Kidney (tissue), 22 donors: ENCODE data around the gene SF3B2. TPM values are rescaled to one million over a fixed set of nuclear protein-coding genes. Genes with fewer than 3 reads are reported as not detected.

Experiments
- DNase-seq, 5 donors: peaks; one replicate each; pipeline ENCODE4 v3.0.0-alpha.2; 2013 to 2020
- FAIRE-seq: peaks from 2 replicates; lab custom pipeline; 2012; peaks lifted over from hg19 to GRCh38; lab: Jason Lieb, UNC
- H3K27ac ChIP-seq, 2 donors: one replicate each; pipeline ENCODE4 v1.7.0; 2013; ENCODE audit warnings: low read depth in 2 of 2, low read length in 2 of 2, inconsistent platforms in 1 of 2
- H3K27me3 ChIP-seq: one replicate; pipeline ENCODE4 v1.7.1; 2013; ENCODE audit warnings: low read length, inconsistent platforms; ENCODE audit not compliant: control insufficient read depth, insufficient read depth
- H3K36me3 ChIP-seq, 3 donors: one replicate each; pipeline versions ENCODE4 v1.7.0 to v1.7.1; 2013; ENCODE audit warnings: low read length in 3 of 3, control low read depth in 1 of 3, inconsistent platforms in 1 of 3; ENCODE audit not compliant: insufficient read depth in 3 of 3, control insufficient read depth in 2 of 3
- H3K4me1 ChIP-seq, 3 donors: one replicate each; pipeline versions ENCODE4 v1.7.0 to v1.7.1; 2013; ENCODE audit warnings: low read length in 3 of 3, inconsistent platforms in 1 of 3, low read depth in 1 of 3; ENCODE audit not compliant: control insufficient read depth in 2 of 3, insufficient read depth in 2 of 3
- H3K4me3 ChIP-seq, 3 donors: one replicate each; pipeline versions ENCODE4 v1.7.0 to v1.8.1; 2013; ENCODE audit warnings: low read length in 3 of 3, control low read depth in 1 of 3, inconsistent platforms in 1 of 3
- H3K9ac ChIP-seq, 3 donors: one replicate each; pipeline versions ENCODE4 v1.7.0 to v1.7.1; 2013; ENCODE audit warnings: low read length in 3 of 3, control low read depth in 1 of 3, inconsistent platforms in 1 of 3
- H3K9me3 ChIP-seq, 3 donors: one replicate each; pipeline versions ENCODE4 v1.7.0 to v1.7.1; 2013; ENCODE audit warnings: low read length in 3 of 3, control low read depth in 1 of 3, inconsistent platforms in 1 of 3; ENCODE audit not compliant: control insufficient read depth in 2 of 3, insufficient read depth in 1 of 3
- CTCF ChIP-seq: IDR thresholded peaks from 3 replicates; pipeline ENCODE4 v1.5.1; 2012; ENCODE audit warnings: mild to moderate bottlenecking, moderate library complexity, borderline replicate concordance; ENCODE audit not compliant: insufficient read depth; ENCODE audit errors: extremely low read depth
- intact Hi-C: fragments of 100-400 bp; cut with DNase I; formaldehyde crosslinking; loops from one replicate; pipeline ENCODE4 v1.11.1; 2022
- long read RNA-seq, 10 donors: library from polyadenylated mRNA in 1 of 10; unstranded in 1 of 10; transcript quantifications; one replicate each; pipeline ENCODE4 v2.0.0 and lab custom pipeline, GENCODE V29; 2021 to 2026
- polyA plus RNA-seq: library from polyadenylated mRNA; stranded (reverse); fragments of 350-450 nt; fragmentation: Illumina TruSeq; extraction: RNeasy Lipid Tissue Mini Kit (QIAGEN cat#74804); gene quantifications from one replicate; pipeline ENCODE4 v1.2.3, GENCODE V29; 2014; ENCODE audit warnings: low read depth, low replicate concordance; ENCODE audit not compliant: insufficient read depth
- total RNA-seq: library from RNA; stranded (reverse); fragmentation: NEBNext Ultra II Directional; extraction: Animal tissue kit (Norgen Biotek cat#: 25700); gene quantifications from one replicate; pipeline ENCODE4 v1.2.1, GENCODE V29; 2021
- donor health status: control.
- donor health status: control.
- donor health status: control.
- donor health status: control.
- donor health status: control.
- donor health status: DM: yes; HTN: yes; CAD: no.
- donor health status: Normal renal cell carcinoma (clear cell type).

Gene SF3B2
- total RNA-seq (172 TPM), polyA plus RNA-seq (114 TPM)
- long read RNA-seq, donor 1, transcript SF3B2-201 (22 exons, 2,903 nt), result major isoform, 7 of 81 reads
- long read RNA-seq, donor 1, partial matches to known transcripts, result 67 of 81 reads
- long read RNA-seq, donor 1, other reads (novel, unspliced or antisense), result 0 of 81 reads
- long read RNA-seq, donor 2, transcript SF3B2-212 (4 exons, 616 nt), result major isoform, 5 of 96 reads
- long read RNA-seq, donor 2, partial matches to known transcripts, result 78 of 96 reads
- long read RNA-seq, donor 2, other reads (novel, unspliced or antisense), result 6 of 96 reads
- long read RNA-seq, donor 3, transcript SF3B2-201 (22 exons, 2,903 nt), result major isoform, 8 of 90 reads
- long read RNA-seq, donor 3, partial matches to known transcripts, result 74 of 90 reads
- long read RNA-seq, donor 3, other reads (novel, unspliced or antisense), result 0 of 90 reads
- long read RNA-seq, donor 4, transcript SF3B2-201 (22 exons, 2,903 nt), result major isoform, 16 of 35 reads
- long read RNA-seq, donor 4, partial matches to known transcripts, result 16 of 35 reads
- long read RNA-seq, donor 4, other reads (novel, unspliced or antisense), result 0 of 35 reads
- long read RNA-seq, donor 5, partial matches to known transcripts, result 0 of 1 reads
- long read RNA-seq, donor 5, other reads (novel, unspliced or antisense), result 0 of 1 reads
- long read RNA-seq, donor 6, partial matches to known transcripts, result 10 of 12 reads
- long read RNA-seq, donor 6, other reads (novel, unspliced or antisense), result 0 of 12 reads
- long read RNA-seq, donor 7, transcript SF3B2-201 (22 exons, 2,903 nt), result major isoform, 72 of 164 reads
- long read RNA-seq, donor 7, partial matches to known transcripts, result 68 of 164 reads
- long read RNA-seq, donor 7, other reads (novel, unspliced or antisense), result 23 of 164 reads
- long read RNA-seq, donor 8, partial matches to known transcripts, result 47 of 53 reads
- long read RNA-seq, donor 8, other reads (novel, unspliced or antisense), result 0 of 53 reads
- long read RNA-seq, donor 9, partial matches to known transcripts, result 11 of 19 reads
- long read RNA-seq, donor 9, other reads (novel, unspliced or antisense), result 0 of 19 reads
- long read RNA-seq, donor 10, transcript SF3B2-212 (4 exons, 616 nt), result major isoform, 6 of 78 reads
- long read RNA-seq, donor 10, partial matches to known transcripts, result 64 of 78 reads
- long read RNA-seq, donor 10, other reads (novel, unspliced or antisense), result 0 of 78 reads

DNA sequence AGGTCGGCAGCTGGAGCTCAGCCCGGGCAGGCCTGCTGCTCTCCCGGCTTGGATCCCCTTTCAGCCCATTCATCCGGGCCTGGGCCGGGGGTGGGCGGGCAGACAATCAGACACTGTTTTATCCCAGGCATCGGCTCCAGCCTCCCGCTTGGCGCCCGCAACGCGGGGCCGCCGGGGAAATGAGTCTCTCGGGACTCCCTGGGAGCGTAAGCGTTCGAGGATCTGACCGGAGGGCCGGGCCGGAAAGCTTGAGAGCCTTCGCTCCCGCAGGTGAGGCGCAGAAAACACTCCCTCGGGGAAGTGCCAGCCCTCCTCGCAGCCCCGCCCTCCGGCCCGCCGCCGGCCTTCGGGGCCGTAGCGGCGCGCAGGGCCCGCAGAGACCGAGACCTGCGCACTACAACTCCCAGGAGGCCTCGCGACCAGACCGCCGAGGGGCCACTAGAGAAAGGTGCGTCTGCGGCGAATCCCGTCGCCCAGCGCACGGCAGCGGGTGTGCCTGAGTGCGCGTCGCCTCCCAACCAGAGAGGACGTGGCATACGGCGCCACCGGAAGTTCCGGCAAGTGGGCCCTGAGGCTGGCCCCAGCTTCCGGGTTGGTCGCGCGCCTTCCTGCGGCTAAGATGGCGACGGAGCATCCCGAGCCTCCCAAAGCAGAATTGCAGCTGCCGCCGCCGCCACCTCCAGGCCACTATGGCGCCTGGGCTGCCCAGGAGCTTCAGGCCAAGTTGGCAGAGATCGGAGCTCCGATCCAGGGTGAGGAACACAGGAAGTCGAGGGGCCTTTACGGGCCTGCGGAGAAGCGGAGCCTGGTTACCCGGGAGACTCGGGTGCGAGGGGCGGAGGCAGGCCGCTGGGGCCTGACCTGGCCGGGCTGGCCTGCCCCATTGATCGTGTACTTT is at the start of gene SF3B2:
SF3B2 (plus strand) TSS at position 599 of the 898 bp plus-strand sequence; CDS start at position 620, 21 bp downstream.
- Histone ChIP-seq H3K27me3 (no peaks in the 10 kb centered on the region), H3K27ac (peak within 1 kb of the TSS; percentile 73 to 83), H3K4me1 (peaks cover 0 to 20% (median 10%) of the 10 kb centered on the region in 3 donors), H3K36me3 (peaks cover 0 to 21% (median 16%) of the 10 kb centered on the region in 3 donors), H3K9ac (peak within 1 kb of the TSS; percentile 83 to 94 (median 91)), H3K4me3 (peak within 1 kb of the TSS; percentile 88 to 95 (median 88)), H3K9me3 (no peaks in the 10 kb centered on the region)
- FAIRE-seq, result no peak
- peak; percentile 98 to 100 (median 99) for DNase-seq
- intact Hi-C loops, result no loop called here
- TF ChIP-seq CTCF, result no peak

- peak; percentile 5 for TF ChIP-seq CTCF
- H3K4me1 ChIP-seq, result peaks cover 0 to 10% (median 0%) of the 10 kb centered on the region in 3 donors
- no peaks in the 10 kb centered on the region for H3K27me3 ChIP-seq
- intact Hi-C loops, result no loop called here
- H3K9ac ChIP-seq, result peak overlapping the region; percentile 61 to 99 (median 64)
- H3K4me3 ChIP-seq, result peak overlapping the region; percentile 97 to 100 (median 99)
- peak overlapping the region; percentile 95 to 99 for H3K27ac ChIP-seq
- H3K36me3 ChIP-seq, result peaks cover 8 to 34% (median 26%) of the 10 kb centered on the region in 3 donors
- FAIRE-seq (no peak), DNase-seq (peak in 4 of 5 donors; percentile 53 to 74 (median 65))
- no peaks in the 10 kb centered on the region for H3K9me3 ChIP-seq
Observed at GRCh38 chr11:66002648-66003225, 49.4 kb upstream of the SF3B2 start.
